Mesendoderm (in vitro differentiated cells): Measurements from ENCODE around the gene GDF9.
A peak's percentile ranks its signal among the peaks of the same experiment; 100 is the strongest.

Experiments used
- DNase-seq: peaks from one replicate; pipeline ENCODE4 v3.0.0; 2013
- H2AK5ac ChIP-seq: 2 replicates; pipeline ENCODE4 v1.6.1; 2013; ENCODE audit warnings: low read length, inconsistent platforms
- H2BK120ac ChIP-seq: 2 replicates; pipeline ENCODE4 v1.6.1; 2013; ENCODE audit warnings: low read depth, mild to moderate bottlenecking, low read length, moderate library complexity, mixed read lengths
- H2BK15ac ChIP-seq: replicated peaks from 2 replicates; pipeline ENCODE4 v1.6.1; 2013; ENCODE audit warnings: low read depth, mild to moderate bottlenecking, moderate library complexity
- H2BK5ac ChIP-seq: 2 replicates; pipeline ENCODE4 v1.6.1; 2013; ENCODE audit warnings: low read length, inconsistent platforms
- H3K18ac ChIP-seq: 2 replicates; pipeline ENCODE4 v1.6.1; 2013; ENCODE audit warnings: mild to moderate bottlenecking, low read length, mixed read lengths
- H3K23ac ChIP-seq: one replicate; pipeline ENCODE4 v1.6.1; 2013; ENCODE audit warnings: low read length
- H3K27ac ChIP-seq: 2 replicates; pipeline ENCODE4 v1.5.1; 2013; ENCODE audit warnings: low read depth, mild to moderate bottlenecking, inconsistent platforms, low read length, moderate library complexity
- H3K27me3 ChIP-seq: 2 replicates; pipeline ENCODE4 v1.6.1; 2013; ENCODE audit warnings: low read length, control low read depth, mild to moderate bottlenecking, inconsistent platforms; ENCODE audit not compliant: insufficient read depth, poor library complexity
- H3K36me3 ChIP-seq: 2 replicates; pipeline ENCODE4 v1.6.1; 2013; ENCODE audit warnings: low read length, inconsistent platforms; ENCODE audit not compliant: control insufficient read depth, insufficient read depth
- H3K4ac ChIP-seq: one replicate; pipeline ENCODE4 v1.6.1; 2013; ENCODE audit warnings: low read depth, mild to moderate bottlenecking, low read length, moderate library complexity
- H3K4me1 ChIP-seq: 2 replicates; pipeline ENCODE4 v1.6.1; 2013; ENCODE audit warnings: low read depth, low read length, inconsistent platforms; ENCODE audit not compliant: control insufficient read depth
- H3K4me2 ChIP-seq: 2 replicates; pipeline ENCODE4 v1.6.1; 2013; ENCODE audit warnings: low read length
- H3K4me3 ChIP-seq: 2 replicates; pipeline ENCODE4 v1.5.1; 2013; ENCODE audit warnings: mild to moderate bottlenecking, low read length
- H3K56ac ChIP-seq: one replicate; pipeline ENCODE4 v1.6.1; 2013; ENCODE audit warnings: low read length
- H3K79me1 ChIP-seq: 2 replicates; pipeline ENCODE4 v1.6.1; 2013; ENCODE audit warnings: low read length, inconsistent platforms
- H3K79me2 ChIP-seq: 2 replicates; pipeline ENCODE4 v1.6.1; 2013; ENCODE audit warnings: mild to moderate bottlenecking, low read length; ENCODE audit not compliant: control insufficient read depth, insufficient read depth
- H3K9ac ChIP-seq: 2 replicates; pipeline ENCODE4 v1.6.1; 2013; ENCODE audit warnings: low read length, inconsistent platforms
- H4K5ac ChIP-seq: one replicate; pipeline ENCODE4 v1.6.1; 2013; ENCODE audit warnings: low read length
- H4K8ac ChIP-seq: one replicate; pipeline ENCODE4 v1.6.1; 2013; ENCODE audit warnings: low read depth, mild to moderate bottlenecking, control low read depth, low read length, moderate library complexity
- WGBS: extraction: QIAGEN DNeasy Blood & Tissue Kit; methylation state at CpG from one replicate; pipeline ENCODE4 v1.1.7; 2013; ENCODE audit warnings: low lambda C conversion rate, missing lambda C conversion rate; ENCODE audit not compliant: insufficient coverage; ENCODE audit errors: extremely low coverage; 5-methylcytosine and 5-hydroxymethylcytosine counted together

Gene GDF9

DNA sequence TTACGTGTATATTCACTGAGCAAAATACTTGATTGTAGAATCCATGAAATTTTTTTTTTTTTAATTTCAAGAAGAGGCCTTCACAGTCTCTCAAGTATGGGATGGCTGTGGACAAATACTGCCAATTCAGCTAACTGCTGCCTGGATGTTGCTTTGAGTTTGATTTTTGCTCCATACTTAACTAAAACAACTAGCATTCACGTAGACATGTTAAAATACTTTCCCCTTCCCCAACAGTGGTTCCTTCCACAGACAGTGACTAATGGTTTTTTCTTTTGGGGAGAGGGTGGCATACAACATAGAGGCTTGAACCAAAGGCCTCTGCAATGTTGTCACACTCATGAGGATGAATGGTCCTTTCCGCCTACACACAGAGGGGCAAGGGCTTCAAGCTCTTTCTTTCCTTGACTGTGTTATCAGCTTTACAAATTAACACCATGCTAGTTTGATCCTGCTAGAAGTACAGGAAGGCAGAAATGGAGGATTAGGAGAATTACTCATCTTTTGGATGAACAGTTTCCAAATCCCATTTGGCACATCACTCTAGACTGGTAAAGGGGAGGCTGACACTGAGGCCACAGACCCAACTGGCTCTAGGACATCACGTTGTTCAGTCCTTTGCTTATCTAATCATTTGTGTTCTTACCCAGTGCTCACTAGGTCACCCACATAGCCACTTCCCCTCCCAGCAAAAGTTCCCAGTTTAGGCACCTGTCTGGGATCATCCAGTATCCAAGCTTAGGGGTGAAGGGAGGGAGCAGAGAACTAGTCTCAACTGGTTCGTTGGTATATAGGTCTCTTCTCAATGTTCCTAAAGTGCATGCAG lies 5.4 kb upstream of the GDF9 start:
- no CpG with 5 or more reads among the region's 5 CpGs for WGBS
- Histone ChIP-seq H2AK5ac (no peak overlapping the region), H2BK5ac (no peak overlapping the region), H3K27ac (no peak overlapping the region), H3K56ac (no peak overlapping the region), H2BK15ac (no peak overlapping the region), H3K79me1 (peaks cover 9% of the 10 kb centered on the region), H4K8ac (no peak overlapping the region), H3K18ac (no peak overlapping the region), H3K9ac (no peak overlapping the region), H3K4me3 (no peak overlapping the region), H3K4ac (no peak overlapping the region), H3K4me1 (no peaks in the 10 kb centered on the region), H3K36me3 (peaks cover 2% of the 10 kb centered on the region), H3K27me3 (no peaks in the 10 kb centered on the region), H3K4me2 (no peak overlapping the region), H2BK120ac (no peak overlapping the region), H3K23ac (no peak overlapping the region), H4K5ac (no peak overlapping the region), H3K79me2 (peaks cover 10% of the 10 kb centered on the region)
- no peak for DNase-seq

DNA sequence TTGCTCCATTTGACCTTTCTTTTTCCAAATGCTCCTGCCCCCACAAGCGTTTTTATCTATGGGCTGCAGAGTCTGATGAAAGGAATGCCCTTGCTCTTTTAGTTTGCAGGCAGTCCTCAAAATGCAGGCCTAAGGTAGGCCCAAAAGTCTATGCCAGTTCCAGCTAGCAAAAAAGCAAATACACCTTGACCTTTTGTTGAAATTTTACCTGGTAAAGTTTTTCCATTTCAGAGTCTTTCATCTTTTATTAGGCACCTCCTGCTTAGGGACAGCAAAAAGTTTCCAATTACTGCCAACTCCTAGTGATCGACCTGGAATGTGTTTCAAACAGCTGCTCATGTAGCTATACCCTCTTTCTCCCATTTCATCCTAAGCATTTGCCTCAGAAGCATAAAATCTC lies 4.5 kb upstream of the GDF9 start:
- Histone ChIP-seq H3K4me3 (no peak overlapping the region), H3K27me3 (no peaks in the 10 kb centered on the region), H3K4me2 (no peak overlapping the region), H4K8ac (no peak overlapping the region), H3K79me1 (peaks cover 9% of the 10 kb centered on the region), H3K23ac (no peak overlapping the region), H2BK120ac (no peak overlapping the region), H3K36me3 (peaks cover 2% of the 10 kb centered on the region), H2BK15ac (no peak overlapping the region), H3K9ac (no peak overlapping the region), H3K4ac (no peak overlapping the region), H3K4me1 (no peaks in the 10 kb centered on the region), H4K5ac (no peak overlapping the region), H3K18ac (no peak overlapping the region), H3K79me2 (peaks cover 11% of the 10 kb centered on the region), H3K56ac (no peak overlapping the region), H3K27ac (no peak overlapping the region), H2BK5ac (no peak overlapping the region), H2AK5ac (no peak overlapping the region)
- DNase-seq: no peak
- no CpG with 5 or more reads among the region's 2 CpGs for whole genome bisulfite sequencing

DNA sequence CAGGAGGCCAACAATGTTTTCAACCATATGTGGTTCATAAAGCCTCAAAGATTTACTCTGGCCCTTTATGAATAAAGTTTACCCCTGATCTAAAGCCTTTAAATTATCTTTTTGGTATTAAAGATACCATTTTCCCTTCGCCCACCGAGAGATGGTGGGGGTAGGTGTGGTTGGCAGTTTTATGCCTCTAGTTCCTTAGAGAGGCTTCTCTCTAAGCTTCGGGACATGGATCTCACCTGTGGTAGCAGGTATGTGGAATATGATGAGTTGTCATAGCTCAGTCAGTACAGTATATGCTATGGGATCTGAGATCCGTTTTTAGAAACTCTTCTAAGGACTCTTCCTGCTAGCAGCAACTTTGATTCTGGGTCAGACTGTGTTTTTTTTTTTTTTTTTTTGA lies 2.5 kb upstream of the GDF9 start:
- Histone ChIP-seq H2BK120ac (no peak overlapping the region), H3K4me2 (no peak overlapping the region), H3K36me3 (peaks cover 2% of the 10 kb centered on the region), H3K9ac (no peak overlapping the region), H3K4me3 (no peak overlapping the region), H3K27ac (no peak overlapping the region), H2BK15ac (no peak overlapping the region), H3K56ac (no peak overlapping the region), H3K79me2 (peaks cover 11% of the 10 kb centered on the region), H4K8ac (no peak overlapping the region), H4K5ac (no peak overlapping the region), H2BK5ac (no peak overlapping the region), H3K4ac (no peak overlapping the region), H3K4me1 (peaks cover 2% of the 10 kb centered on the region), H3K23ac (no peak overlapping the region), H3K18ac (no peak overlapping the region), H3K79me1 (peaks cover 9% of the 10 kb centered on the region), H2AK5ac (no peak overlapping the region), H3K27me3 (no peaks in the 10 kb centered on the region)
- DNase-seq: no peak
- WGBS: no CpG with 5 or more reads among the region's 4 CpGs

DNA sequence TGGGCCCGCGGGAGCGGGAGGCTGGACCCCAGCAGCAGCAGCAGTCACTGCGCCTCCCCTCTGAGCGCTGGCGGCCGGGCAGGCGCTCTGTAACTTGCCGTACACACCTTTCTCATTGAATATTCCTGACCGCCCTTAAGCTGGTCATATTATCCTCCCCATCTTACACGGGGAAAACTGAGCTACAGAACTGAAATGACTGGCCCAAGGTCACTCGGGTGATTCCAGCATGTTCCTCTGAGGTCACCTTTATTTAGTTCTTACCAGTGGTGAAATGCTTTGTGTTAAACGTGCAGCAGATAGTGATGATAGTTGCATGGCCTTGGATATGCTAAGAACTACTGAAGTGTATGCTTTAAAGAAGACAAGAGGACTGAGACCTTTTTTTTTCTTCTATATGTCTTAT lies 780 bp upstream of the GDF9 start:
- Histone ChIP-seq H3K4me1 (peaks cover 2% of the 10 kb centered on the region), H2BK5ac (no peak overlapping the region), H4K8ac (no peak overlapping the region), H3K23ac (peak overlapping the region; percentile 30), H3K9ac (peak overlapping the region; percentile 91), H2BK120ac (no peak overlapping the region), H2AK5ac (peak overlapping the region; percentile 65), H3K27ac (no peak overlapping the region), H3K4me3 (peak overlapping the region; percentile 89), H3K4me2 (peak overlapping the region; percentile 96), H2BK15ac (no peak overlapping the region), H4K5ac (no peak overlapping the region), H3K79me1 (peaks cover 9% of the 10 kb centered on the region), H3K4ac (no peak overlapping the region), H3K27me3 (no peaks in the 10 kb centered on the region), H3K56ac (peak overlapping the region; percentile 96), H3K79me2 (peaks cover 11% of the 10 kb centered on the region), H3K36me3 (peaks cover 2% of the 10 kb centered on the region), H3K18ac (no peak overlapping the region)
- no CpG with 5 or more reads among the region's 13 CpGs for WGBS
- DNase-seq: no peak

DNA sequence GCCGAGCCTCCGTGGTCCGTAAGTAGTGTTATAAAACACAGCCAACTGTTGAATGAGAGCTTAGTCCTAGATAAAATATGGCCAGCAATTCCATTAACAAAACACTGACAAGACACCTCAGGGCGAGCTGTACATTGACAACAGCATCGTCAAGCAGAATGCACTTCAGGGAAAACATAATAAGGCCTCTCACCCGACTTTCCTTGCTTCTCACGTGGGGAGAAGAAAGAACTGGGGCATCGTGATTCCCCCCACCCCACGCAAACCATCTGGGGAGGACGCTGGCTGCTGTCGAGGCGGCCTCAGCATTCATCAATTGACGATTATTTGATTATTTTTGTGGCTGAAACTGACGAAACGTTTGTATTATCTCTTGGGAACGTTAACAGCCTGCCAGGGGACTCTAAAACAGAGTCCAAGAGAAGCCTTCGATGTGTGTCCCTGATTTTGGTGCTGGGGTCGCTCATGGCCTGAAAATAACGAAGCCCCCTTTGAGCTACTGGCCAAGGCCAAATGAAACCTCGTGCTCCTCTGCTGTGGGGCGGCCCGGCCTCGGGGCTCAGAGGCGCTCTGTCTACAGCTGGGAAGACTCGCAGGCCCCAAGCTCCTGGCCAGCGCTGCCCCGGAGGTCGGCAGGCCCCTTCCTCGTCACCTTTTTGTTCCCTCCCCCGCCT lies 464 bp downstream of the GDF9 start:
- Histone ChIP-seq H3K9ac (peak overlapping the region; percentile 77), H4K8ac (no peak overlapping the region), H3K27ac (peak overlapping the region; percentile 70), H3K79me2 (peaks cover 11% of the 10 kb centered on the region), H3K4me2 (peak overlapping the region; percentile 45), H3K4me1 (peaks cover 2% of the 10 kb centered on the region), H3K23ac (no peak overlapping the region), H3K18ac (peak overlapping the region; percentile 31), H3K36me3 (peaks cover 2% of the 10 kb centered on the region), H3K4me3 (peak overlapping the region; percentile 5), H2BK120ac (no peak overlapping the region), H2BK5ac (peak overlapping the region; percentile 15), H3K79me1 (peaks cover 9% of the 10 kb centered on the region), H2BK15ac (no peak overlapping the region), H3K4ac (no peak overlapping the region), H4K5ac (peak overlapping the region; percentile 77), H3K27me3 (no peaks in the 10 kb centered on the region), H3K56ac (peak overlapping the region; percentile 80), H2AK5ac (no peak overlapping the region)
- WGBS: no CpG with 5 or more reads among the region's 30 CpGs
- no peak for DNase-seq
